ENCODE data around the gene SPHK1.
A peak's percentile ranks its signal among the peaks of the same experiment; 100 is the strongest.

SPHK1 gene

DNA sequence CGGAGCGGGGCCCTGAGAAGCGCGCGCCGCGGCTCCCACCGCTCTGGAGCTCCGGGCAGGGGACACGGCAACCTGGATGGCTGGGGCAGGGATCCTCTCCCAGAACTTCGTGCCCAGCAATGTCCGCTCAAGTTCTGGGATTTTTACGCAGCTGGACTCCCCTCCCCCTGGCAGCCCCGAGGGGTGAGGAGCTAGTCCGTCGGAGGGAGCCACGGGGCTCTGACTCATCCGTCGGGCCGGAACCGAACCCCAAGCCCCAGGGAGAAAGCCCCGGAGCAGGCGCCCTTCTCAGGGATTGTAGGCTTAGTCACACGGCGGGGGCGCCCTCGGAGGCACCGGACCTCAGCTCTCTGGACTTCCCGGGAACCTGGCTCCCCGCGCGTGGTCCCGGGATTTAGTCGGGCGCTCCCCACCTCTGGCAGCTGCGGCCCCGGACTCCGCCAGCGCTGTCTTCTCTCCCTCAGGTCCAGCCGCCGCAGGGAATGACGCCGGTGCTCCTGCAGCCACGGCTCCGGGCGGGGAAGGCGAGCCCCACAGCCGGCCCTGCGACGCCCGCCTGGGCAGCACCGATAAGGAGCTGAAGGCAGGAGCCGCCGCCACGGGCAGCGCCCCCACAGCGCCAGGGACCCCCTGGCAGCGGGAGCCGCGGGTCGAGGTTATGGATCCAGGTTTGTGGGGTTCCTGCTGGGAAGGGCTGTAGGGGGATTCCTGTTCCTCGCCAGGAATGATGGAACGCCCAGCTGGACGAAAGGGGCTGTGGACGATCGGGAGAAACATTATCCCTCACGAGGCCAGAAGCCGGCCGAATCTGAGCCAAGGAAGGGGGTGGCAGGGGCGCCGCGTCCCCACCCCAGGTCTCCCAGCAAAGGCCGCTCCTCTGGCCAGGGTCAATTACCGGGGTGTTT lies 830 bp downstream of the SPHK1 start:
- peak in 1 of 2 experiments; percentile 8 for DNase-seq

DNA sequence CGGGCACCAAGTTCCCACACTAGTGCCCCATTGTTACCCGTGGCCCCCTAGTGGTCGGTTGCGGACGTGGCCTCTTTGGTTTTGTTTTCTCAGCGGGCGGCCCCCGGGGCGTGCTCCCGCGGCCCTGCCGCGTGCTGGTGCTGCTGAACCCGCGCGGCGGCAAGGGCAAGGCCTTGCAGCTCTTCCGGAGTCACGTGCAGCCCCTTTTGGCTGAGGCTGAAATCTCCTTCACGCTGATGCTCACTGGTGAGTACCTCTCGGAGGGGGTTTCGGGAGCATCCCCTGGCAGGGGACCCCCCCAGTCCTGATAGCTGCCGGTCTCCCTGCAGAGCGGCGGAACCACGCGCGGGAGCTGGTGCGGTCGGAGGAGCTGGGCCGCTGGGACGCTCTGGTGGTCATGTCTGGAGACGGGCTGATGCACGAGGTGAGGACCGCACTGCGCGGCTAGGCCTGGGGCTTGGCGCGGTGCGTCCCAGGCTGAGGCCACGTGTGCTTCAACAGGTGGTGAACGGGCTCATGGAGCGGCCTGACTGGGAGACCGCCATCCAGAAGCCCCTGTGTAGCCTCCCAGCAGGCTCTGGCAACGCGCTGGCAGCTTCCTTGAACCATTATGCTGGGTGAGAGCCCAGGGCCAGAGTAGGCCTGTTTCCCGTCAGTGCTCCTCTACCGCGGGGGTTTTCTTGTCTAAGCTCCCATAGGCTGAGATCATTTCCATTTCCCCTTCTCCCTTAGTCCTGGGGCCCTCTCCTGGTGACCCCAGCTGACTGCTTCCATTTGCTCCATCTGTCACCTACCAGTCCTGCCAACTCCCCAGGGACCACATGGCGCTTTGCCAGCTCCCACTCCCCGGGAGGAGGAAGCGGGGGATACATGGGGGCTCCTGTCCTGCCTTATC lies 1.7 kb downstream of the SPHK1 start:
- DNase-seq: peak in 1 of 2 experiments; percentile 17

GRCh38 chr17:76386966-76387765 lies 2.8 kb downstream of the SPHK1 start:
- no peak for DNase-seq

- no peak for DNase-seq
These were observed 4.8 kb downstream of the SPHK1 start for GRCh38 chr17:76388966-76389888.

- DNase-seq: no peak
These were observed 5.6 kb downstream of the SPHK1 start for GRCh38 chr17:76390003-76390421.

DNA sequence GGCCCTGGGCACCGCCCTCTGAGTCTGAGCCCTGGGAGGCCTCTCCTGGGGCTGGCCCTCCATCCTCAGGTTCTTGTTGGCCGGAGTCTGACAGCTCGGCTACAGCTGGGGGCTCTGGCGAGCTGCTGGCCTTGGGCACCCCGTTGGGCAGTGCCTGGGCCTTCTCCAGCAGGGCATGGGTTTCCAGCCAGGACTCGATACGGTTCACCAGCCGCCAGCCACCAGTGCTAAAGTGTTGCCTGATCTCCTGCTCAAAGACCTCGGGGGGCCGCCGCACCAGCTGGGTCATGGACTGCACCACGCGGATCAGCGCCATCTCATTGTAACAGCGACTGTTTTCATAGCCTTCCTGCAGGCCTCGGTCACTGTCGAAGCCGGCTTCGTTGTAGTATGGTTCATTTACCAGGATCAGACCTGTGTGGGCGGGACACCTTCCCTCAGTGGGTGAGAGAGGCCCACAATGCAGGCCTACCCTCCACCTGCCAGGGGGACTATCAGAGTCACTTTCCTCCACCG lies 6.8 kb downstream of the SPHK1 start:
- no peak for DNase-seq

GRCh38 chr17:76394166-76394565 lies 9.8 kb downstream of the SPHK1 start:
- DNase-seq: no peak

- no peak for DNase-seq
These were observed 11.6 kb downstream of the SPHK1 start for GRCh38 chr17:76395980-76396379.

GRCh38 chr17:76397184-76397583 lies 12.8 kb downstream of the SPHK1 start:
- no peak for DNase-seq

DNA sequence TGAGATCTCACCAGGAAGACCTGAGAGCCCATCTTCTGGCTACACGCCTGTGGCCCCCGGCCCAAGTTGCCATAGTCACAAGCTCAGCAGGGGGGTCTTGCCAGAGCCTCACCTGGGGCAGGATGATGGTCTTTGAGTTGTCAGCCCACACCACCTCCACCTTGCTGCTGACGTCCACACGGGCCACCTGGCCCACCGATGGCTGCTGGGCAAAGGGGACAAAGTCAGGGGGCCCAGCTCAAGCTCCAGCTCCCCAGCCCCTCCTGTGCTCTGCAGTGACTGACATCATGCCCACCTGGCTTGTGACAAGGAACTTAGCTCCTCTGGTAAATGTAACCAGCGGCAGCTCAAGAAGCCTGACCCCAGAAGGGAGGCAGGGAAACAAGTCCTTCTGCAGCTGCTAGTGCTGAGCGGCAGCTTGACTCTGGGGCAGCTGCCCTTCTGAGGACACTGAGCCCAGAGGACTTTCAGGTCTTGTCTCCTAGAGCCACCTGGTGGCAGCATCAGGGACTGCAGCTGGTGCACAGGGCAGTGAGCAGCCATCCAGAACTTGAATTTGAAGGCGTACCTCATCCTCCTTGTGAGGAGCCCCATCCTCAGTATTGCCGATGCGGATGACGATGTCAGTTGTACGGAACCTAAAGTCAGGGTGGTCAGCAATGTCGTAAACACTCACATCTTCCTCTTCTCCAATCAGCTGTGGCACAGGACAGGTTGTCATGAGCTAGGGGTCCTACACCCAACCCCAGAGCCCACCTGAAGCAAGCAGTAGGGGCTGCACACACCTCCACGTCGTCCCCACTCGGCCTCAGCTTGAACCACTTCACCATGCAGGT lies 13.5 kb downstream of the SPHK1 start:
- DNase-seq: peak; percentile 38 to 40

DNA sequence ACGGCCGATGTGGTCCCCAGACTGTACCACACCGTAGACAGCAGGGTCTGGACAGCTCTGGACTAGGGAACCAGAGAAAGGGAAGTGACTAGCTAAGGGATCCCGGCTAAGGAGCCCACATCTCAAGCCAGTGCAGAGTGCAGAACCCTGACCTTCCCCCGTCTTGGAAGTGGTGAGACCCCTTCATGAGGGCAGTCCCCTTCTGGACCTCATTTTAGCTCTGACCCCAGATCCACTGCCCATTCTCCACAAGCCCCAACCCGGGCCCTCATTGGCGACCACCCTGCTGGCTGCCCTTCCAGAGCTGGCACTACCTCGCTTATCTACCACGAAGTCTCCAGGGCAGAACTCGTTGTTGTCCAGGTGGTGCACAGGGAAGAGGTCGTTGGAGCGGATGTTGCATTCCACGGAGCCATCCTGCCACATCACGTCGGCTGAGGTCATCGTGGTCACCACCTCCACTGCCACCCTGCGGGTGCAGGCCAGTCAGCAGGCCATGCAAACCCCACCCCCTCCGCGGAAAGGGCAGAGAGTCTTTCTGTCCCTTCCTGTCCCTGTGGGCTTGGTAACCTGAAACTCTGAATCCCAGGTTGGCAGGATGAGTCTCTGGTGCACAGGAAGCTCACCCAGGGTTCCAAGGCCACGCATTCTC lies 14.2 kb downstream of the SPHK1 start:
- DNase-seq: no peak

- DNase-seq: no peak
These were observed 15.1 kb downstream of the SPHK1 start for GRCh38 chr17:76399175-76400172.

DNA sequence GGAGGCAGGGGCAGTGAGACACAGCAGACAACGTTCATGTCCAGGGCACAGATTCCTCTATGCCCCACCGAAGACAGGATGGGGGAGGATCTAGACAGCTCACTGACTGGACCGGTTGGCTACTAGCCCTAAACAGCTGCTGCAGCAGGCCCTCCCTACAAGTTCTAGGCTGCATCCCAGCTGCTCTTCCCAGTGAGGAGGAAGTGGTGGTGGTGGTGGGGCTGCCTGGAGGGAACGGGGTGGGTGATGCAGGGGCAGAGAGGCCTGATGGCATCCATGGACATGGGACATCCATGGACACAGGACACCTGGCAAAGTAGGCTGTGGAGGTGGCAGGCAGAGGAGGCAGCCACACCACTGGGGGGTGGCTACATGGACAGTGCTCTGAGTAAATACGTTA lies 18.3 kb downstream of the SPHK1 start:
- DNase-seq: no peak

GRCh38 chr17:76404256-76404655 lies 19.8 kb downstream of the SPHK1 start:
- DNase-seq: no peak

DNA sequence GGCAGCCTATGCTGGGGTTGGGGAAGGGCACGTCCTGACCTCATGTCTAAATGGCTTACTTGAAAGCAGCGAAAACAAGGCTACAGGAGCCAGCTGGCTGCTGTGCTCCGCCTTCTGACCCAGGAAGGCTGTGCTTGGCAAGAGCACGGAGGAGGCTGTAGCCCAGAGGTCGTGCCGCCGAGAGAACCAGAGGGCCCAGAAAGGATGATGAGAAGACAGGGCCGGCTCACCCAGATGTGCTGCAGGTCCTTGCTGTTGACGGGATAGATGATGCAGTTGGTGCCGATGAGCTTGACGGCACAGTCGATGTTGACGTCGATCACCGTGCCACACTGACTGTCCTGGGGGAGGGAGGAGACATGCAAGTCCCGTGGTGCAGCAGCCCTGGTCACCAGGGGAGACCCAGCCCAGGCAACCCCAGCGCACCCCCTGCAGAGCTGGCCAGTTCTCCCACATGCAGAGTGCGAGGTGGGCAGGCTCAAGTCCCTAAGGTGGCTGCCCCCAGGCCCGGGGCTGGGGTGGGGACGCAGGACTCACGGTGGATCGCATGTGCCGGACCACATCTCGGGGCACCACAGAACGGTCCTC lies 20.7 kb downstream of the SPHK1 start:
- DNase-seq: no peak

GRCh38 chr17:76405607-76405966 lies 21.2 kb downstream of the SPHK1 start:
- DNase-seq: no peak

GRCh38 chr17:76405967-76406647 lies 21.7 kb downstream of the SPHK1 start:
- DNase-seq: peak; percentile 74 to 84

- no peak for DNase-seq
These were observed 23.1 kb downstream of the SPHK1 start for GRCh38 chr17:76407509-76407908.

Data from NCI-H187 (cell line).